Esophagus mucosa (tissue), 1 donor: ENCODE results near the gene ZNF680. TPM values are rescaled to one million over a fixed set of nuclear protein-coding genes. Genes with fewer than 3 reads are reported as not detected.
"Not testable (repeated sequence)": the region's sequence is repeated elsewhere in the genome, so short reads cannot be mapped to it uniquely, and the experiment has no call there.

Source experiments
- ATAC-seq: fragments of 200-7000 bp; cut with Tn5 transposase; one replicate; pipeline ENCODE4 v1.9.1; 2020
- total RNA-seq: library from RNA; stranded (reverse); gene quantifications from one replicate; pipeline ENCODE4 v1.2.4, GENCODE V29; 2023
- donor health status: DM: yes; HTN: yes; CAD: no.

Gene ZNF680
- total RNA-seq, 1 donor from 2014 or later: 4.9 TPM

- ATAC-seq: no peak
These were observed 7.8 kb downstream of the ZNF680 start for GRCh38 chr7:64555046-64555445.

- not testable (repeated sequence) for ATAC-seq
These were observed 8.7 kb downstream of the ZNF680 start for GRCh38 chr7:64554188-64554587.

- ATAC-seq: no peak
These were observed 11.3 kb downstream of the ZNF680 start for GRCh38 chr7:64551375-64552142.

GRCh38 chr7:64544010-64544409 is 18.9 kb downstream of the ZNF680 start:
- ATAC-seq: no peak

GRCh38 chr7:64541438-64542359 is 21.2 kb downstream of the ZNF680 start:
- no peak for ATAC-seq

- no peak for ATAC-seq
These were observed 29.1 kb downstream of the ZNF680 start for GRCh38 chr7:64533756-64534155.

- no peak for ATAC-seq
These were observed 34.1 kb downstream of the ZNF680 start for GRCh38 chr7:64528770-64529169.

GRCh38 chr7:64521409-64521984 is 41.4 kb downstream of the ZNF680 start:
- no peak for ATAC-seq

- no peak for ATAC-seq
These were observed 46.4 kb downstream of the ZNF680 start for GRCh38 chr7:64516451-64516850.

GRCh38 chr7:64515781-64516180 is 47.1 kb downstream of the ZNF680 start:
- no peak for ATAC-seq

GRCh38 chr7:64515330-64515729 is 47.5 kb downstream of the ZNF680 start:
- no peak for ATAC-seq

- ATAC-seq: no peak
These were observed 53.3 kb downstream of the ZNF680 start for GRCh38 chr7:64509583-64509982.

GRCh38 chr7:64504581-64505120 is 58.2 kb downstream of the ZNF680 start:
- no peak for ATAC-seq

GRCh38 chr7:64498270-64498669 is 64.6 kb downstream of the ZNF680 start:
- no peak for ATAC-seq

- ATAC-seq: no peak
These were observed 67.9 kb downstream of the ZNF680 start for GRCh38 chr7:64494912-64495461.

GRCh38 chr7:64485623-64486022 is 77.2 kb downstream of the ZNF680 start:
- no peak for ATAC-seq

Other genes starting within 250 kb of the ZNF680 start
- gene ZNF736, start 249.1 kb downstream of the ZNF680 start, total RNA-seq: 4.2 TPM
- gene ZNF107, start 103.1 kb upstream of the ZNF680 start, total RNA-seq: 2.3 TPM
- gene ZNF138, start 231.4 kb upstream of the ZNF680 start, total RNA-seq: 5.4 TPM